ENCODE data around the gene GSE1.

DNA sequence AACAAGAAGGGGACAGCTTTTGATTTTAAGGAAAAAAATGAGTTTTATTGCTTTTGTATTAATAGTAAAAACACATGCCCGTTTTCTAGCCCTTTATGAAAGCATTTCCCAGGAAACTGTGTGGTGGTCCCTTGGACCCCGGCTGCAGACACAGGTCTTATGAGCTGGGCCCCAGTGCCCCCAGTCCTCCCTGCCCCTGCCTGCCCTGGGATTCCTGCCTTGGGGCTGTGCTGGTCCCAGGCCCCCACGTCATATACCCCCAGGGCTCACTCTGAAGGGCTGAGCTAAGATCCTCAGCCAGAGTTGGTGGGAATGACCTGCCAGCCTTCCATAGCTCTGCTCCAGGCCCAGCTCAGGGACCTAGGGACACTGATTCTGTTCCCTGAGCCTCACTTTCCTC, 44.9 kb downstream of the GSE1 start:
- TF ChIP-seq EZH2 (IDR thresholded peaks at IDR 0.05; ENCODE audit: low read length, unreplicated experiment) (no peak), EZH2phosphoT487 (IDR thresholded peaks at IDR 0.05; ENCODE audit: borderline replicate concordance, low read length) (no peak)
- TF ChIP-seq, protein P1, sequence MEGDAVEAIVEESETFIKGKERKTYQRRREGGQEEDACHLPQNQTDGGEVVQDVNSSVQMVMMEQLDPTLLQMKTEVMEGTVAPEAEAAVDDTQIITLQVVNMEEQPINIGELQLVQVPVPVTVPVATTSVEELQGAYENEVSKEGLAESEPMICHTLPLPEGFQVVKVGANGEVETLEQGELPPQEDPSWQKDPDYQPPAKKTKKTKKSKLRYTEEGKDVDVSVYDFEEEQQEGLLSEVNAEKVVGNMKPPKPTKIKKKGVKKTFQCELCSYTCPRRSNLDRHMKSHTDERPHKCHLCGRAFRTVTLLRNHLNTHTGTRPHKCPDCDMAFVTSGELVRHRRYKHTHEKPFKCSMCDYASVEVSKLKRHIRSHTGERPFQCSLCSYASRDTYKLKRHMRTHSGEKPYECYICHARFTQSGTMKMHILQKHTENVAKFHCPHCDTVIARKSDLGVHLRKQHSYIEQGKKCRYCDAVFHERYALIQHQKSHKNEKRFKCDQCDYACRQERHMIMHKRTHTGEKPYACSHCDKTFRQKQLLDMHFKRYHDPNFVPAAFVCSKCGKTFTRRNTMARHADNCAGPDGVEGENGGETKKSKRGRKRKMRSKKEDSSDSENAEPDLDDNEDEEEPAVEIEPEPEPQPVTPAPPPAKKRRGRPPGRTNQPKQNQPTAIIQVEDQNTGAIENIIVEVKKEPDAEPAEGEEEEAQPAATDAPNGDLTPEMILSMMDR (conservative IDR thresholded peaks at IDR 0.05; ENCODE audit: low read depth, low read length): no peak

All from PC-3 (cell line).